ENCODE measurements around the gene AUTS2. TPM values are rescaled to one million over a fixed set of nuclear protein-coding genes. Genes with fewer than 3 reads are reported as not detected.

AUTS2 gene
- polyA plus RNA-seq, 3 donors, result 0.08 to 0.35 TPM; not detected in 1

DNA sequence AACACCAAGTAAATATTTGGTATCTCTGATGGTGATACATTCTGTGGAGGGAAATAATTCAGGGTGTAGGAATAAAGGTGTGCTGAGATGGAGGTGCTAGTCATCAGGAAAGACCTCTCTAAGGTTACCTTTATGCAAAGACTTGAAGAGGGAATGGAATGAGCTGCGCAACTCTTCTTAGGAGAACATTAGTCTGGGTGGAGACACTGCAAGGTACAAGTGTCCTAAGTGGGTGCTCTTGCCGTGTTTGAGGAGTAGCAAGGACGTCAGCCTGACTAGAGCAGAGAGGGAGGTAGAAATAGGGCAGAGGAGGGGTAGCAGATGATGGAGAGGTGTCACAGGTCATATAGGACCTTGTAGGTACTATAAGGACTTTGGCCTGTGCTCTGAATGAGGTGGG lies 148.1 kb downstream of the AUTS2 start:
- no peaks in the 10 kb centered on the region for H4K20me1 ChIP-seq (ENCODE audit: insufficient read depth, low read length)
- H2AFZ ChIP-seq (ENCODE audit: insufficient read depth, low read depth, low read length, poor library complexity, severe bottlenecking), result no peak overlapping the region
- no peaks in the 10 kb centered on the region for H3K9me3 ChIP-seq (replicated peaks in 1 of 2; ENCODE audit: control insufficient read depth in 1 of 2, insufficient read depth in 1 of 2, low read length in 2 of 2)
- no peak for DNase-seq
- H3K9ac ChIP-seq (ENCODE audit: insufficient read depth, low read length, poor library complexity, severe bottlenecking), result no peak overlapping the region
- H3K4me2 ChIP-seq (replicated peaks; ENCODE audit: extremely low read depth, low read length, poor library complexity, severe bottlenecking), result no peak overlapping the region
- H3K79me2 ChIP-seq (ENCODE audit: insufficient read depth, low read length), result no peaks in the 10 kb centered on the region
- Mint-ChIP-seq H3K4me3 (no peak overlapping the region), H3K9me3 (no peaks in the 10 kb centered on the region), H3K27me3 (ENCODE audit: low read depth in 3 of 3) (peaks cover 0 to 2% (median 1%) of the 10 kb centered on the region in 3 donors), H3K4me1 (peaks cover 2% of the 10 kb centered on the region), H3K36me3 (no peaks in the 10 kb centered on the region), H3K27ac (no peak overlapping the region)
- no peak overlapping the region for H3K27ac ChIP-seq (ENCODE audit: low read depth in 1 of 2, low read length in 2 of 2)
- TF ChIP-seq, protein P1, sequence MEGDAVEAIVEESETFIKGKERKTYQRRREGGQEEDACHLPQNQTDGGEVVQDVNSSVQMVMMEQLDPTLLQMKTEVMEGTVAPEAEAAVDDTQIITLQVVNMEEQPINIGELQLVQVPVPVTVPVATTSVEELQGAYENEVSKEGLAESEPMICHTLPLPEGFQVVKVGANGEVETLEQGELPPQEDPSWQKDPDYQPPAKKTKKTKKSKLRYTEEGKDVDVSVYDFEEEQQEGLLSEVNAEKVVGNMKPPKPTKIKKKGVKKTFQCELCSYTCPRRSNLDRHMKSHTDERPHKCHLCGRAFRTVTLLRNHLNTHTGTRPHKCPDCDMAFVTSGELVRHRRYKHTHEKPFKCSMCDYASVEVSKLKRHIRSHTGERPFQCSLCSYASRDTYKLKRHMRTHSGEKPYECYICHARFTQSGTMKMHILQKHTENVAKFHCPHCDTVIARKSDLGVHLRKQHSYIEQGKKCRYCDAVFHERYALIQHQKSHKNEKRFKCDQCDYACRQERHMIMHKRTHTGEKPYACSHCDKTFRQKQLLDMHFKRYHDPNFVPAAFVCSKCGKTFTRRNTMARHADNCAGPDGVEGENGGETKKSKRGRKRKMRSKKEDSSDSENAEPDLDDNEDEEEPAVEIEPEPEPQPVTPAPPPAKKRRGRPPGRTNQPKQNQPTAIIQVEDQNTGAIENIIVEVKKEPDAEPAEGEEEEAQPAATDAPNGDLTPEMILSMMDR (IDR thresholded peaks at IDR 0.05), result no peak
- H3K36me3 ChIP-seq (replicated peaks in 1 of 2; ENCODE audit: control insufficient read depth in 1 of 2, insufficient read depth in 2 of 2, low read length in 2 of 2), result no peaks in the 10 kb centered on the region
- intact Hi-C loops (cut with micrococcal nuclease), result no loop called here
- H3K4me3 ChIP-seq (replicated peaks in 1 of 3; ENCODE audit: low read depth in 2 of 3, low read length in 3 of 3), result no peak overlapping the region
- no peaks in the 10 kb centered on the region for H3K4me1 ChIP-seq (ENCODE audit: control insufficient read depth in 1 of 2, insufficient read depth in 2 of 2, low read length in 2 of 2)
- no peaks in the 10 kb centered on the region for H3K27me3 ChIP-seq (ENCODE audit: control insufficient read depth in 2 of 2, insufficient read depth in 2 of 2, low read length in 2 of 2)
- WGBS (ENCODE audit: insufficient coverage), result 85% methylated on average over 3 of the region's 3 CpGs

DNA sequence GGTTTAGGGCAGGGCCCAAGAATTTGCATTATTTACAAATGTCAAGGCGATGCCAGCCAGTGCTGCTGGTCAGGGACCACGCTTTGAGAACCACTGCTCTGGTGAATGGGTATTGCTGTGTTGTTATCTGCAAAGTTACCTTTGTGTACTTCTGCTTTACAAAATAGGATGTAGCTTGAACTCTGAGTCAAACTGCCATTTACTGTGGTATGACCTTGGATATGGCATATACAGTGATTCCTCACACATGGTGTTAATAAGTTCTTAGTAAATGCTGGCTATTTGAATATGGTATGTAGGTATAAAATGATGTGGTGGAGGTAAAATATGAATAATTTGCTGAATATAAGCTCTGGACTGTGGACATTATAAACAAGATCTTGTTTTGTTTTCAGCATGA lies 148.9 kb downstream of the AUTS2 start:
- peaks cover 2% of the 10 kb centered on the region for H3K4me1 Mint-ChIP-seq
- Histone ChIP-seq H3K9me3 (replicated peaks in 1 of 2; ENCODE audit: control insufficient read depth in 1 of 2, insufficient read depth in 1 of 2, low read length in 2 of 2) (no peaks in the 10 kb centered on the region), H3K4me2 (replicated peaks; ENCODE audit: extremely low read depth, low read length, poor library complexity, severe bottlenecking) (no peak overlapping the region), H3K9ac (ENCODE audit: insufficient read depth, low read length, poor library complexity, severe bottlenecking) (no peak overlapping the region), H3K79me2 (ENCODE audit: insufficient read depth, low read length) (no peaks in the 10 kb centered on the region), H3K4me1 (ENCODE audit: control insufficient read depth in 1 of 2, insufficient read depth in 2 of 2, low read length in 2 of 2) (no peaks in the 10 kb centered on the region), H3K27me3 (ENCODE audit: control insufficient read depth in 2 of 2, insufficient read depth in 2 of 2, low read length in 2 of 2) (no peaks in the 10 kb centered on the region), H4K20me1 (ENCODE audit: insufficient read depth, low read length) (no peaks in the 10 kb centered on the region), H2AFZ (ENCODE audit: insufficient read depth, low read depth, low read length, poor library complexity, severe bottlenecking) (no peak overlapping the region), H3K36me3 (replicated peaks in 1 of 2; ENCODE audit: control insufficient read depth in 1 of 2, insufficient read depth in 2 of 2, low read length in 2 of 2) (no peaks in the 10 kb centered on the region), H3K4me3 (replicated peaks in 1 of 3; ENCODE audit: low read depth in 2 of 3, low read length in 3 of 3) (no peak overlapping the region), H3K27ac (ENCODE audit: low read depth in 1 of 2, low read length in 2 of 2) (no peak overlapping the region)
- no peak overlapping the region for H3K27ac Mint-ChIP-seq
- H3K27me3 Mint-ChIP-seq (ENCODE audit: low read depth in 3 of 3), result peaks cover 0 to 1% (median 0%) of the 10 kb centered on the region in 3 donors
- H3K4me3 Mint-ChIP-seq, result no peak overlapping the region
- no peaks in the 10 kb centered on the region for H3K36me3 Mint-ChIP-seq
- intact Hi-C loops (cut with micrococcal nuclease), result no loop called here
- TF ChIP-seq, protein P1 (IDR thresholded peaks at IDR 0.05), result no peak
- no peaks in the 10 kb centered on the region for H3K9me3 Mint-ChIP-seq
- 100% methylated on average over 2 of the region's 2 CpGs for WGBS (ENCODE audit: insufficient coverage)
- no peak for DNase-seq

Measured in CD14-positive monocyte (primary cell).